Measurements from ENCODE around the gene CNKSR3.

- TF ChIP-seq, protein P1, sequence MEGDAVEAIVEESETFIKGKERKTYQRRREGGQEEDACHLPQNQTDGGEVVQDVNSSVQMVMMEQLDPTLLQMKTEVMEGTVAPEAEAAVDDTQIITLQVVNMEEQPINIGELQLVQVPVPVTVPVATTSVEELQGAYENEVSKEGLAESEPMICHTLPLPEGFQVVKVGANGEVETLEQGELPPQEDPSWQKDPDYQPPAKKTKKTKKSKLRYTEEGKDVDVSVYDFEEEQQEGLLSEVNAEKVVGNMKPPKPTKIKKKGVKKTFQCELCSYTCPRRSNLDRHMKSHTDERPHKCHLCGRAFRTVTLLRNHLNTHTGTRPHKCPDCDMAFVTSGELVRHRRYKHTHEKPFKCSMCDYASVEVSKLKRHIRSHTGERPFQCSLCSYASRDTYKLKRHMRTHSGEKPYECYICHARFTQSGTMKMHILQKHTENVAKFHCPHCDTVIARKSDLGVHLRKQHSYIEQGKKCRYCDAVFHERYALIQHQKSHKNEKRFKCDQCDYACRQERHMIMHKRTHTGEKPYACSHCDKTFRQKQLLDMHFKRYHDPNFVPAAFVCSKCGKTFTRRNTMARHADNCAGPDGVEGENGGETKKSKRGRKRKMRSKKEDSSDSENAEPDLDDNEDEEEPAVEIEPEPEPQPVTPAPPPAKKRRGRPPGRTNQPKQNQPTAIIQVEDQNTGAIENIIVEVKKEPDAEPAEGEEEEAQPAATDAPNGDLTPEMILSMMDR (IDR thresholded peaks at IDR 0.05), result no peak
- no peak for TF ChIP-seq EZH2phosphoT487 (IDR thresholded peaks at IDR 0.05)
- no peak for TF ChIP-seq EZH2 (IDR thresholded peaks at IDR 0.05)
These were observed 53.3 kb downstream of the CNKSR3 start for GRCh38 chr6:154457046-154457713.
